ENCODE data around the gene DRG2.

Gene DRG2

GRCh38 chr17:18087610-18088491 is at the start of gene DRG2:
DRG2 (plus strand) TSS chr17:18087948; CDS start chr17:18088024, 76 bp downstream.
- peak; percentile 76 for DNase-seq

DNA sequence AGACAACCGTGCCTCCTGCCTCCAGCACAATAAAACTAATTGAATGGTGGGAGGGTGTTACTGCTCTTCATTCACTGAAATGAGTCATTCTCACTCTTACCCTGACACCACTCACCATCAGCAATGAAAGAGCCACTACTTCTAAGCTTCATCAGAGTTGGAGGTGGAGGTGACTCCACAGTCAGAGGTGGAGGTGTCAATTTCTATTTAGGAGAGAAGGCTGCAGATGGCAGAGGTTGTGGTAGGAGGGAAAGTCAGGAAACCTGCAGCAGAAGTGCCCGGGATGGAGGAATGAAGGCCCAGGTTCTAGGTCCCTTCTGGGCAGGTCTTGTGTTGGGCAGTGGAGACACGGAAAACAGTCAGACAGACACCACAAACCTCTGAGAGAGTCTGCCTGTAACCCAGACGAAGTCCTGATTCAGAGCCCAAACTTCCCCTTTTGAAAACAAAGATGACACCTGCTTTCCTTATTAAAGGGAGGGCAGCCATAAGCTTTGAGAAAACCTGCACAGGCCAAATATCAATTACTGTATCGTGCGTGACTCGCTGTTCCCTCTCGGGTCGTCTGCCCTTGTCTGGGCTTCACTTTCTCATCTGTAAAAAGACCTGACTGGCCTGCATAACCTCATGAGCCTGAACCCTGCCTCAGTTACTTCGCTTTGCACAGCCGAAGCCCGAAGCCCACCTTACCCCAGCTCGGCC is 49.4 kb upstream of the DRG2 start:
- DNase-seq: no peak

GRCh38 chr17:18038861-18039534 is 48.8 kb upstream of the DRG2 start, which contains the start of the genes ATPAF2 and GID4:
ATPAF2 (minus strand) TSS chr17:18039168; CDS start chr17:18039013, 155 bp downstream.
GID4 (plus strand) TSS chr17:18039408; CDS start chr17:18039465, 57 bp downstream.
- DNase-seq: peak; percentile 88

GRCh38 chr17:18039535-18040260 is 48.0 kb upstream of the DRG2 start:
- no peak for DNase-seq

- no peak for DNase-seq
These were observed 47.4 kb upstream of the DRG2 start for GRCh38 chr17:18040261-18040858.

- no peak for DNase-seq
These were observed 46.0 kb upstream of the DRG2 start for GRCh38 chr17:18041776-18042175.

DNA sequence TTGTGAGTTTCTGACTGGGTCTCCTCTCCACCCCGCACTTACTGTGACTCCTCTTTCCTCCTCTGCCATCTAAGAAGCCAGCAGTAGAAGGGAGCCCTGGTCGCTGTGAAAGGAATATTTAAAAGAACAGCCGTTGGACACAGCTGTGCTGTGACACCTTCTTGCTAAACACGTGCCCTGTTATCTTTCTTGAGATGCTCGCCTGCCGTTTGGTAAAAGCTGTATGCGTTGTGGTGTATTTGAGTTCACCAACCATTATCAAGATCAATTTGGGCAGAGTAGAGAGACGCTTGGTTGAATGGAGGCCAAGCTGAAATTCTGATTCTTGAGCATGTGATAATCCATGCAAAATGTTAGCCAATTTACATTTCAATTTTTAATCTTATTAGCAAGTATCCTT is 44.8 kb upstream of the DRG2 start:
- no peak for DNase-seq

DNA sequence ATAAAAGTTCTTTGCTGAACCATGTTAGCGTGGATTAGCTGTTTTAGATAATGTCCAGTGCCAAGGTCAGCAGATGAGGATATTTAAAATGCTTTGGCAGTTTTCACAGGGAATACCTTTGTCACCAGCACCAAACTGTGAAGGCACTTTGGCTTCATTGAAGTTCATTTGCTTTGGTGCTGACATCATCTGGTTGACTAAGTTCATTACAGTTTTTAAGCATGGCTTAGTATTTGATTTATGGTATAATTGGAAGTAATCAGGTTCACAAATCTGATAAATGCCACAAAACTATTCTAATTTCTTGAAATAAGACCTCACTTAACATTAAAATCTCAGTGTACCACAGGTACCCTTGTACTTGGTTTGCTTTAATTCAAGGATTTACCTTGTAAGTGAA is 44.3 kb upstream of the DRG2 start:
- no peak for DNase-seq

DNA sequence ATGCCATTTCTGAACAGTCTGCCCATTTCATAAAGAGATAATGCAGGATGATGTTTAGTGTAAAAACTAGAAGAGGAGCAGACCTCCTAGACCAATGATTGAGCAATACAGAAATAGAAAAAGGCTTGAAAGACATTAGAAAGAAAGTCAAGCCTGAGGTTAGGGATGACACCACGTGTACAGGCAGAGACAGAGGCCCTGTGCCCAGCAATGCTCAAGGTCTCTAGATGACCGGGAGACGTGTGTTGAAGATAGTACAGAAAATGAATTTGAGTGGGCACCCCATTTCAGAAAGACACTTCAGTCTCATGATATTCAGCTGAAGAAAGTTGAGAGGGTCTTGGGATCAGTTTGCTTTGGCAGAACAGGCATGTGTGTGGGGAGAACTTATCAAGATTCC is 43.1 kb upstream of the DRG2 start:
- no peak for DNase-seq

- DNase-seq: no peak
These were observed 41.9 kb upstream of the DRG2 start for GRCh38 chr17:18045691-18046350.

DNA sequence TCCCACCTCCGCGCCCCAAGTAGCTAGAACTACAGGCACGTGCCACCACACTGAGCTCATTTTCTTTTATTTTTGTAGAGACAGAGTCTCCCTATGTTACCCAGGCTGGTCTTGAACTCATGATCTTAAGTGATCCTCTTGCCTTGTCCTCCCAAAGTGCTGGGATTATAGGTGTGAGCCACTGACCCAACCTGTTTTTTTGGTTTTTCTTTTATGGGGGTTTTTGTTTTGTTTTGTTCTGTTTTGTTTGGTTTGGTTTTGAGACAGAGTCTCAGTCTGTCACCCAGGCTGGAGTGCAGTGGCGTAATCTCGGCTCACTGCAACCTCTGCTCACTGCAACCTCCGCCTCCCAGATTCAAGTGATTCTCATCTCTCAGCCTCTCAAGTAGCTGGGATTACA is 32.2 kb upstream of the DRG2 start:
- DNase-seq: no peak

DNA sequence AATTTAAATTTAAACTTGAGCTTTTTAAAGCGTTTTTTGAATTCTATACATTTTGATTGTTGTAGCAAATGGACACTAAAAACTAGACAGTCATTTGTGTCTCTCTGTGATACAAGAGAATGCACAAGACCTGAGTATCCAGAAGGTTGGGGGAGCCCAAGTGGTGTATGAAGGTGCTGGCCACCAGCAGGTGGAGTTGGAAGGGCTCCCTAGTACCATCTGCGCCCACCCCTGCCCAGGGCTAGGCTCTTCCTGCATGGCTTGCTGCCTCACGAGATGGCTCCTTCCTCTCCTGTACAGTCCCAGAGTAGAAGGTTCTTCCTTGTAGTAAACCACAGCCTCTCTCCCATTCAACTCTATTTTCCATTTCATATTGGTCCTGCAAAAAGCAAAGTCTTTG is 31.5 kb upstream of the DRG2 start:
- no peak for DNase-seq

GRCh38 chr17:18059283-18059682 is 28.5 kb upstream of the DRG2 start:
- DNase-seq: no peak

DNA sequence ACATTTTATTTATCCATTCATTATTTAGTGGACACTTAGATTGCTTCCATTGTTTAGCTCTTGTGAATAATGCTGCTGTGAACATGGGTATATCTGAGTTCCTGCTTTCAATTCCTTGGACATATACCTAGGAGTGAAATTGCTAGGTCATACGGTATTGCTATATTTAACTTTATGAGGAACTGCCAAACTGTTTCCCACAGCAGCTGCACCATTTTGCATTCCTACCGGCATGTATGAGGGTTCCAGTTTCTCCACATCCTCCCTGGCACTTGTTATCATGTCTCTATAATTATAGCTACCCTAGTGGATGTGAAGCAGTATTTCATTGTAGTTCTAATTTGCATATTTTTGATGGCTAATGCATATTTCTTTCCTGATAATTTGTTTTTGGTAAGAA is 23.7 kb upstream of the DRG2 start:
- no peak for DNase-seq

DNA sequence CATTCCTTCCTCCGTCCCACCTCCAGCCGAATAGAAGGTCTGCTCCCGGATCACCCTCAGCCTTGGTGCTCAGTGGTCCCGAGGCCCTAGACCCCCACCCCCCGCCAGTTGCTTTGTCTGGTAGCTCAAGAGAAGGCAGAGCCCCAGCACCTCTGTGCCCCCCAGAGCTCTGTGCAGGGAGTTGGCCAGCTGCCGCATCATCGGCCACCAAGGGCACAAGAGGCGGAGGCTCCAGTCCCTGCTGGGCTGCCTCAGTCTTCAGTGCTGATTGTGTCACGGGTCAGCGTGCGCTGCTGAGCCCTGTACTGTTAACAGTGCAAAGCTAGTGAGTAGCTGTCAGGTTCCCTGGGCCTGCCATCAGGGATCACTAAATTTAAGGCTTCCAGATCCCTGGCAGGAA is 22.2 kb upstream of the DRG2 start:
- DNase-seq: no peak

DNA sequence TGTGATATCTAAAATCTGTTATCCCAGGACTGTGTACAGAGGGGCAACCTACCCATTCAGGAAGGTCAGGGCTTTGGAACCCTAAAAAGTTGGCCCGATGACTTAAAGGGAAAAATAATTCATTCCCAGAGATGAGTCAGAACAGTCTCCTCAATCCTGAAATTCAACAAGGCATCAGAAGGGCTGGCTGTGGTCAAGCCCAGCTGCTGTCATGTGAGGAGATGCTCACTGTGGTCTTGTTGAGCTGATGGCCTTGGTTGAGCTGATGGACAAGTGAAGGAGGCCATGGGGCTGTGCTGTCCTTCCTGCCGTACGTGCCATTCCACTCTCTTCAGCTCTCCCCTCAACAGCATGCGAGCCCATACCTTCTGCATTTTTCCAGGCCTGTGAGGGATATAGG is 20.9 kb upstream of the DRG2 start:
- no peak for DNase-seq

DNA sequence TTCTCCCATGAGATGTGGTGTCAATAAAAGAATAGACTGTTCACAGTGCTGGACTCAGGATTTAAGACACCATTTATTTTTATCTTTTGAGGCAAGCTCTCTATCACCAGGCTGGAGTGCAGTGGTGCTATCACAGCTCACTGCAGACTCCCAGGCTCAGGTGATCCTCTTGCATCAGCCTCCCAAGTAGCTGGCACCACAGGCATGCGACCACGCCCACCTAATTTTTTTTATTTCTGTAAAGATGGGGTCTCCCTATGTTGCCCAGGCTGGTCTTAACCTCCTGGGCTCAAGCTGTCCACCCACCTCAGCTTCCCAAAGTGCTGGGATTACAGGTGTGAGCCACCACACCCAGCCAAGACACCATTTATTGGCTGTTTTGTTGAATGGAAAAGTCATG is 18.6 kb upstream of the DRG2 start:
- no peak for DNase-seq

- DNase-seq: no peak
These were observed 16.8 kb upstream of the DRG2 start for GRCh38 chr17:18070861-18071340.

DNA sequence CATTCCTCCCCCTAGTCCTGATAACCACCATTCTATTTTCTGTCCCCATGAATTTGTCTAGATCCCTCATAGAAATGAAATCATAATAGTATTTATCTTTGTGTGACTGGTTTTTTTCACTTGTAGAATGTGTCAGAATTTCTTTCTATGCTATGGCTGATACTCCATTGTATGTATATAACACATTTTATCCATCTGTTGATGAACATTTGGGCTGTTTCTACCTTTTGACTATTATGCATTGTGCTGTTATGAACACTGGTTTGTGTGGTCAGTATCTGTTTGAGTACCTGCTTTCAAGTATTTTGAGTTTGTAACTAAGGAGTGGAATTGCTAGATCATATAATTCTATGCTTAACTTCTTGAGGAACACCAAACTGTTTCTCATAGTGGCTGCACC is 16.0 kb upstream of the DRG2 start:
- no peak for DNase-seq

- DNase-seq: no peak
These were observed 13.0 kb upstream of the DRG2 start for GRCh38 chr17:18074566-18075272.

DNA sequence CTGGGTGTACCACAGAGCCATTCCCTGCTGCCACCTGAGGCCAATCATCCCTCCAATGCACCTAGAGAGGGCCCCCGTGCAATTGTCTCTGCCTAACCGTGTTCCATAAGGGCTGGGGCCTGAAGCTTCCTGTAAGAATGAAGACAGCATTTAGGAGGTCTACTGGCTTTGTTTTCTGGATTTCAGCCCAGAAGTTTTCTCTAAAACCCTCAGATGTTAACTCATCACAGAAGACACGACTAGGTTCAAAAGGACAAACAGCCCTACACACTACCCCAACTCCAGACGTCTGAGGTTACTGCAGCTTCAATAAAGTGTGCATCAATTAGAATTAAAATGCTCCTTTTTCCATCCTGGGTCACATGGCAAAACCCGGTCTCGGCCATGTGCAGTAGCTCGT is 10.8 kb upstream of the DRG2 start:
- no peak for DNase-seq

Data from NCI-H774 (cell line).